ENCODE results near the gene PANX3.
"Not testable (repeated sequence)": the region's sequence is repeated elsewhere in the genome, so short reads cannot be mapped to it uniquely, and the experiment has no call there.

Gene PANX3, protein sequence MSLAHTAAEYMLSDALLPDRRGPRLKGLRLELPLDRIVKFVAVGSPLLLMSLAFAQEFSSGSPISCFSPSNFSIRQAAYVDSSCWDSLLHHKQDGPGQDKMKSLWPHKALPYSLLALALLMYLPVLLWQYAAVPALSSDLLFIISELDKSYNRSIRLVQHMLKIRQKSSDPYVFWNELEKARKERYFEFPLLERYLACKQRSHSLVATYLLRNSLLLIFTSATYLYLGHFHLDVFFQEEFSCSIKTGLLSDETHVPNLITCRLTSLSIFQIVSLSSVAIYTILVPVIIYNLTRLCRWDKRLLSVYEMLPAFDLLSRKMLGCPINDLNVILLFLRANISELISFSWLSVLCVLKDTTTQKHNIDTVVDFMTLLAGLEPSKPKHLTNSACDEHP

GRCh38 chr11:124611064-124611463 is at the start of gene PANX3:
Gene PANX3 (plus strand): TSS chr11:124611428. CDS start chr11:124611557, 129 bp downstream.
- DNase-seq, result no peak

DNA sequence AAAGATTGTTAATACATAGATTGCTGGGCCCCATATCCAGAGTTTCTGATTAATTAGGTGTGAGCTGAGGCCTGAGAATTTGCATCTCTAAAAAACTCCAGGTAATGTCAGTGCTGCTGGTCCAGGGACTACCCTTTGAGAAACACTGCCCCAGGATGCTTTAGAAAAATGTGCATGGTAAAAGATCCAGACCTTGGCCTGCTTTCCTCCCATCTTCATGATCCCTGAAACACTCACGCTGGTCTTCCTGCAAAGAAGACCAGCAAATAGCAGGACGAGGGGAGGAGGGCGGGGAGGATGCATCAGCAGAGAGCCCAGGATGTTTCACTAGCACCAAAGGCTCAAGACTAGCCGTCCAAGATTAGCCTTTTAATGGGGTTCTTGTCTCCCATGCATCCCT is 41.5 kb upstream of the PANX3 start, which contains the start of gene OR8A1:
OR8A1 (plus strand) TSS at position 301 of the 400 bp plus-strand sequence. CDS start 123 bp downstream, outside the sequence.
- DNase-seq, result no peak

DNA sequence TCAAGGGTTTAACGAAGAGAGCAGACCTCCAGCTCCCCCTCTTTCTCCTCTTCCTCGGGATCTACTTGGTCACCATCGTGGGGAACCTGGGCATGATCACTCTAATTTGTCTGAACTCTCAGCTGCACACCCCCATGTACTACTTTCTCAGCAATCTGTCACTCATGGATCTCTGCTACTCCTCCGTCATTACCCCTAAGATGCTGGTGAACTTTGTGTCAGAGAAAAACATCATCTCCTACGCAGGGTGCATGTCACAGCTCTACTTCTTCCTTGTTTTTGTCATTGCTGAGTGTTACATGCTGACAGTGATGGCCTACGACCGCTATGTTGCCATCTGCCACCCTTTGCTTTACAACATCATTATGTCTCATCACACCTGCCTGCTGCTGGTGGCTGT is 41.1 kb upstream of the PANX3 start:
- no peak for DNase-seq

DNA sequence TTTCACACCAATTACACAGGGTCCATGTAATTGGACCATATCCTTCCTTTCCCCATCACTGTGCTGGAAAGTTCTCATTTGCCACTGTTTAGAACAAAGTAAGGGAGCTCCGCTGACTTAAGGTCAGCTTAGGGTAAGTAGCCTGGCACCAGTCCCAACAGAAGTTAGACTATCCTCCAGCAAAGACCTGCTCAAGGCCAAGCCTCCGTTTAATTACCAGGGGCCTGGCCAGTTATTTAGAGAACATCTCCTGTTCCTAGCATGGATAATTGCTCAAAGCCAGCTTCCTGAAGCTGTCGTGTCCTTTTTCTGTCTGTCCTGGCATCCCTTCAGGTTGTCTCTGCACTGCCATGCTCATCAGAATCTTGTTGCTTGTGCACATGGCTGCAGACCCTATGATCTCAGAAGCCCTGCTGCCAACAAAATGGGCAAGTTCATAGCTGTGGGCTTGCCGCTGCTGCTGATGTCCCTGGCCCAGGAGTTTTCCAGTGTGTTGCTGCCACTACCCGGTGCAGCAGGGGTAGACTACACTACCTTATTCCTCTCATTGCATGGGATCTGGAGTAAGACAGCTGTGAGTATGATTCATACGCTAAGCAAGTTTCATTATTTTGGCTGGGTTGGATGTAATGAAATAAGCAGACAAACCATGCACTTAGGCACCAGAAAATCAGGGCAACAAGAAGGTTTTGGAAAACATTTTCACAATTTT is 33.4 kb upstream of the PANX3 start:
- no peak for DNase-seq

- DNase-seq, result no peak
These were observed 32.5 kb upstream of the PANX3 start for GRCh38 chr11:124578761-124579160.

DNA sequence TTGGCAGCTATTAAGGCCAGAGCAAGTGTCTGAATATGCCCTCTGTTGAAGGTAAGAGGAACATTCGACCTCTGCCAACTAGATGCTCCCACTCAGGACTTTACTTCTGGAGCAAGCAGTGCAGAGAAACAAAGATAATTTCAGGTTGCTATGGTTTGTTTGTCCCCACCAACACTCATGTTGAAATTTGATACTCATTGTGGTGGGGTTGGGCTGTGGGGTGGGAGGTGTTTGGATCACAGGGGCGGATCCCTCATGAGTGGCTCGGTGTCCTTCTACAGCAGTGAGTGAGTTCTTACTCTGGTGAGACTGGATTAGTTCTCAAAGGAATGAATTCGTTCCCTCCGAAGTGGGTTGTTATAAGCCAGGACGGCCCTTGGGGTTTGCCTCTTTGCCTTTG is 29.4 kb upstream of the PANX3 start:
- DNase-seq, result no peak

DNA sequence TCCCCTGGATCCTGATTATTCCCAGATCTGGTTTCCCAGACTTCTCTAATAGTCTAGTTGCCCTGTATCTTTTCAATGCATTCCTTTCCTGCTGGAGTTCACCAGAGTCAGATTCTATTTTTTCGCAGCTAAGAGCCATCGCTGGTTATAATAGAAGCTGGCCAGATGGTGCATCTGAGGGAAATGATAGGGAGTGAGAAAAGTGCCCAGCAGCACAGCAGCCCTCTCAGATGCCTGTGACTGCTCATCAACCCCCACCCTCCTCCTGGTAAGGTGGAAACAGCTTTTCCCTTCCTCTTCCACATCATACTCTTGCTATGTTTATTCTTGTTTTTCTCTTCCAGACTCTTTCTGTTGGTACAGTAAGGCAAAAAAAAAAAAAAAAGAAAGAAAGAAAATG is 28.7 kb upstream of the PANX3 start:
- DNase-seq, result no peak

DNA sequence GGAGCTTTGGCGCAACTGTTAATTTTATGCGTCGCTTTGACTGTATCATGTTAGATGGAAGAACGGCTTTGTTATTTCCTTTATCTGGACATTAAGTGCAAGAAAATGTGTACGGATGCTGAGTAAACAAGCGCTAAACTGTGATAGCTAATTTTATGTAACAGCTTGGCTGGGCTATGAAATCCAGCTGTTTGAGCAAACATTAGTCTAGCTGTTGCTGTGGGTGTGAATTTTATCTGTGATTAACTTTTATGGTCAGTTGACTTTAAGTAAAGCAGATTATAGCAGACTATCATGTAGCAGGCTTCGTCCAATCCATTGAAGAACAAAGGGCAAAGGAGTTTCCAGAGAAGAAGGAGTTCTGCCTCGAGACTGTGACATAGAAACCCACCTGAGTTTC is 27.4 kb upstream of the PANX3 start:
- DNase-seq, result no peak

DNA sequence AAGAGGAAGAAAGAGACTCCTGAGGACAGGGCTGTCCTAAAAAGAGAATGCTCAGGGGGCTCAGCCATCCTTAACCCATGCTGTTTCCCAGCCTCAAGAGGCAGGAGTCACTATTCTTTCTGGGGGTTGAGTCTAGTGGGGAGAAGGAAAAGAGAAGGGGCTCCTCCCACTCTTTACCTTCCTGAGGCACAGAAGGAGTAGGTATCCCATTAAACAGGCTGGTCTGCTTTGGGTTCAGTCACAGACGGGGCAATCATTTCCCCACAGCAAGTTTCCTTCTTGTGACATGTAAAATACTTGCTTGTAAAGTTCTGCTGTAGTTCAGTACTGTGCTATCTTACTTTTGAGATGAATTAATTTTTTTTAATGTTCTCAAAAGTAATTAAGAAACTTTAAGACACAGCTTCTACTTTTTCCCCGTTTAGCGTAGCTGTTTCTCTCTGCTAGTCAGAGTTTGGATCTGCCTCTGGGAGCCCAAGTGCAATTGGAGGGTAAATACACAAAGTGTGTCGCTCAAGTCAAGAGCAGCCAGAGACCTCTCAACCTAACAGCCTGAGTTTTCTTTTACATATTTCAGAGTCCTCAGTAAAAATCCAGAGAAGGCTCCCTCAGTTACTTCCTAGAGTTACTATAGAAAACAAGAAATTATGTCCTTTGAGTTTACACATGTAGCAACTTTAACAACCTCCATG is 26.4 kb upstream of the PANX3 start:
- DNase-seq, result no peak

DNA sequence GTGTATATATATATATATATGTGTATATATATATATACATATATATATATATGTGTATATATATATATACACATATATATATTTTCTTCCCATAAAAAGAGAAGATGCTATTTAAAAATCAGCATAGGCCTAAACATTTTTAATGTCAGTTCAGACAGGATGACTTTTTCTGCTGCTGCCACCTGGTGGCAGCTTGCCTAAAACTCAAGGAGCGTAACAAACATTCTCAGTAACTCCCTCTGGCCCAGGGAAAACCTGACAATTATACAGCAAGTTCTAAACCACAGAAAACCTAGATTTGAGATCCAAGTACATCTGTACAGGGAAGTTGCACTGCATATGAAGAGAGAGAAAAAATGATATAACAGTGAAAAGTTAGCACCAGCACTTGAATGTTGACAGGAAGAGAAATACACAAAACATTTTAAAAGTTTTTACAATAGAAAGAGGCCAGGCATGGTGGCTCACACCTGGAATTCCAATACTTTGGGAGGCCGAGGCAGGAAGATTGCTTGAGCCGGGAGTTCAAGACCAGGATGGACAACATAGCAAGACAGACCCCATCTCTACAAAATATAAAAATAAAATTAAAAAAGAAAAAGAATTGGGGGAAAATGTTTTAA is 24.9 kb upstream of the PANX3 start:
- peak in 1 of 2 donors; percentile 31 for DNase-seq

DNA sequence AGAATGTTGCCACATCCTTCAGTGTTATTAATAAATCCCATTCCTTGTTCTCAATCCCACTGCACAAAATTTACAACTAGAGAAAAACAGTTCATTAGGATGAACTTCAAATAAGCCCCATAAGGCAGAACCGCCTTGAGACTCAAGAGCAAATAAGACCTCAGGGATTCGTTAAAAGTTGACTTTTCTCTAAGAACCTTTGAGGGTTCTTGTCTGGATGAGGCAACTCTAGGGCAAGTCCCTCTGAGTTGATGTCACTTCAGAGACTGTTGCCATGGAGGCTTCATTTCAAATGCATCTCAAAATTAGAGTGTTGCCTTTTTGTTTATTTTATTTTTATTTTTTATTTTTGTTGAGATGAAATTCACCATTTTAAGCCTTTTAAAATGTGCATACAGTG is 19.8 kb upstream of the PANX3 start:
- DNase-seq, result no peak

- DNase-seq, result no peak
These were observed 18.6 kb upstream of the PANX3 start for GRCh38 chr11:124592627-124593026.

- DNase-seq, result no peak
These were observed 15.9 kb upstream of the PANX3 start for GRCh38 chr11:124595302-124595701.

GRCh38 chr11:124597626-124598025 is 13.6 kb upstream of the PANX3 start:
- DNase-seq, result no peak

DNA sequence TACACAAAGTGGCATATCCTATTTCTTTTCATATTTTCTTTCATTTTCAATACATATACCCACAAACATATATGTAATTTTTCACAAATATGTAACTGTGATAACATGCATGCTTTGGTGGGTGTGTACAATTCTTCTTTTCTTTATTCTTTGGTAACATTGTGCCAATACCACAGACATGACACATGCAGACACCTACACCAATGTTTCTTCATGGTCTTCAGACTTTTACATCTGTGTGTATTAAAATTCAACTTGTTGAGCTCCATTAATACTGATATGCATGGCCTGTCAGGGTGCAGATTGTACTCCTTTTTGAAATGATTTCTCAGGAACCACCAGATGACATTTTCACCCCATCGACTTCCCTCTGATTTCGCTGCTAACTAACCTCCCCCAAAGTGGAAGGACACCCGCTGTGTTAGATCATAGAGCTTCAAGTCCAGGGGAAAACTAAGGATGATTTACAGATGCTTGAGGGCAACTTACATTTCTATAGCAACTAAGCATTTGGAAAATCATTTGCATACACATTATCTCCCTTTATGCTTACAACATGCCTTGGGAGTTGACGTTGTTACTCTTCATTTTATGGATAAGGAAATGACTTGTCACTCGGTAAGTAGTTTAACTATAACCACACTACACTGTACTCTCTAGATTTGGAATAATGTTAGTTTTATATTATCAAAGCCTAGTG is 10.5 kb upstream of the PANX3 start:
- no peak for DNase-seq

GRCh38 chr11:124602193-124602592 is 9.0 kb upstream of the PANX3 start:
- DNase-seq, result no peak

DNA sequence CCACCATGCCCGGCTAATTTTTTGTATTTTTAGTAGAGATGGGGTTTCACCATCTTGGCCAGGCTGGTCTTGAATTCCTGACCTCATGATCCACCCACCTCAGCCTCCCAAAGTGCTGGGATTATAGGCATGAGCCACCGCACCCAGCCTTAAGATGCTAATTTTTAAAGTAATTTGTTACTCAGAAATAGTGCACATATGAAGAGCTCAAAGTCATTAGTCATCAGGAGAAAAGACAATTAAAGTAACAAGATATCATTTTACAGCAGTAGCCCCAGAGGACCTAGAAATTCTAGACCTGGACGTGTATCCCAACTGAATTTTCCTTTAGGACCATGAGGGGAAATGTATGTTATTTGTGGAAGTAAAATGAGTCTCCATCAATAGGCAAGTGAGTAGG is 8.5 kb upstream of the PANX3 start:
- not testable (repeated sequence) for DNase-seq

DNA sequence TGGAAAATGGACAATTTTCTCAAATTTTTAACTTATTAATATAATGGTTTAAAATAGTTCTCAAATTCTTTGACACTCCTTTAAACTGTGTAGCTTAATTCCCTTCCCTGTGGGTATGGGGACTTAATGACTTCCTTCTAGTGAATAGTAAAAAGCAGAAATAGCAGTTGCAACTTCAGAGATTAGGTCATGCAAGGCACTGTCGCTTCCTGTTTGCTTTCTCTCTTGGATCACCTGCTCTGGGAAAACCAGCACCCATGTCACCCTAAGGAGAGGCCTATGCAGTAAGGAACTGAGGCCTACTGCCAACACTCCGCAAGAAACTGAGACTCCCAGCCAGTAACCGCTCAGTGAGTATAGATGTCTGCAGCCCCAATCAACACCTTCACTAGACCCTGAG is 5.5 kb upstream of the PANX3 start:
- DNase-seq, result peak in 1 of 2 donors; percentile 8

DNA sequence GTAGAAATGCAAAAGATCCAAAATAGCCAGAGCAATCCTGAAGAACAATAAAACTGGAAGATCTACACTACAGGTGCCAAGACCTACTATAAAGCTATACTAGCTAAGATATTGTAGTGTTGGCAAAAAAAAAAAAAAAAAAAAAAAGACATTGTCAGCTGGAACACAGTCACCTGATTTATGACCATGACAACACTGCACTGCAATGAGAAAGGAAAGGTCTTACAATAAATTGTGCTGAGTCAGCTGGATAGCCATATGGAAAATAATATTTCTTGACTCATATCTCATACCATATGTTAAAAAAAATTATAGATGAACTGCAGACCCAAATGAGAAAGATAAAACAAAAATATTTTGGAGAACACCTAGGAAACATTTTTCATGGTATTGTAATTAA is 3.1 kb upstream of the PANX3 start:
- no peak for DNase-seq

DNA sequence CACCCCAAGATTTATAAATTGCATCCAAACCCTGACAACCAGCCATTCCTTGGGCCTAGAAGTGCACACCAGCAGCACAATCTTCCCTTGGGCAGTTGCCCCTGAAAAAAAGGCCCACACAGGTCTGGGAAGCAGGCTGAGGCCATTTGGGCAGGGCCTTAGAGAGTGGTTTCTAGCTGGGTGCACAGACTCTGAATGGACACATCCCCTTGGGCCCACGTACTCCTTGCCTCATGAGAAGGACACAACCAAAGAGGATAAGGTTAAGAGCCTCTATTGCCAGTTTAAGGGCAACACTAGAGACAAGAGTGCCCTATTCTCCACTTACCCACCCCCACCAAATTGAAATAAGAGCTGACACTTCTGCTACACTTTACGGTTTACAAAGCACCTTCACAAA is 933 bp upstream of the PANX3 start:
- DNase-seq, result no peak

GRCh38 chr11:124612045-124612444 is 817 bp downstream of the PANX3 start:
- DNase-seq, result no peak

- DNase-seq, result no peak
These were observed 1.5 kb downstream of the PANX3 start for GRCh38 chr11:124612567-124613246.

Measured in bone marrow (tissue), 2 donors.